ENCODE measurements around the gene ADRM1.

GRCh38 chr20:62339647-62340062, 36.9 kb downstream of the ADRM1 start:
- TF ChIP-seq CTCF (IDR thresholded peaks at IDR 0.05) (no peak), POLR2AphosphoS5 (IDR thresholded peaks at IDR 0.05) (no peak), EP300 (IDR thresholded peaks at IDR 0.05) (no peak)
